Activated CD8-positive, alpha-beta T cell treated with anti-CD3 and anti-CD28 coated beads for 36 hours (primary cell): ENCODE measurements around the gene CHAC1. TPM values are rescaled to one million over a fixed set of nuclear protein-coding genes. Genes with fewer than 3 reads are reported as not detected.

ENCODE experiments used
- ATAC-seq: fragments of 200-7000 bp; cut with Tn5 transposase; one replicate; pipeline ENCODE4 v1.10.0; 2021; ENCODE audit warnings: mild to moderate bottlenecking, moderate library complexity
- CTCF ChIA-PET: fragments of 350-600 bp; sonication (Branson Sonifier 250); formaldehyde crosslinking; loops from one replicate; lab custom pipeline; 2021; ENCODE audit warnings: antibody characterized with exemption; lab: Charles Lee
- POLR2A ChIA-PET: fragments of 350-600 bp; sonication (Branson Sonifier 250); formaldehyde crosslinking; loops from one replicate; lab custom pipeline; 2021; ENCODE audit warnings: antibody characterized with exemption; lab: Charles Lee
- DNase-seq: peaks from one replicate; pipeline ENCODE4 v3.0.0-alpha.2; 2020
- H3K27ac Mint-ChIP-seq: one replicate; pipeline ENCODE4 v1.8.0; 2021; ENCODE audit warnings: mild to moderate bottlenecking, mixed read lengths
- H3K27me3 Mint-ChIP-seq: one replicate; pipeline ENCODE4 v1.8.0; 2021; ENCODE audit warnings: mixed read lengths
- H3K36me3 Mint-ChIP-seq: one replicate; pipeline ENCODE4 v1.8.0; 2021; ENCODE audit warnings: low read depth, mixed read lengths
- H3K4me1 Mint-ChIP-seq: one replicate; pipeline ENCODE4 v1.8.0; 2021; ENCODE audit warnings: low read depth, mixed read lengths
- H3K4me3 Mint-ChIP-seq: one replicate; pipeline ENCODE4 v1.8.0; 2021; ENCODE audit warnings: mild to moderate bottlenecking, moderate library complexity, mixed read lengths
- H3K9me3 Mint-ChIP-seq: one replicate; pipeline ENCODE4 v1.8.0; 2021; ENCODE audit warnings: mixed read lengths
- intact Hi-C: fragments of 100-400 bp; cut with micrococcal nuclease; formaldehyde crosslinking; loops from one replicate; pipeline ENCODE4 v1.10.0; 2022
- total RNA-seq, 2 experiments: library from RNA; stranded (reverse); gene quantifications; one replicate each; pipeline ENCODE4 v1.2.3, GENCODE V29; 2021
- TF ChIP-seq, protein P1 (sequence below): fragments of 200-600 bp; IDR thresholded peaks from one replicate; pipeline ENCODE4 v1.8.0; 2022; ENCODE audit warnings: antibody characterized with exemption, mild to moderate bottlenecking

Gene CHAC1
- total RNA-seq, 2 experiments from 2014 or later = 21.9 to 22.6 TPM

DNA sequence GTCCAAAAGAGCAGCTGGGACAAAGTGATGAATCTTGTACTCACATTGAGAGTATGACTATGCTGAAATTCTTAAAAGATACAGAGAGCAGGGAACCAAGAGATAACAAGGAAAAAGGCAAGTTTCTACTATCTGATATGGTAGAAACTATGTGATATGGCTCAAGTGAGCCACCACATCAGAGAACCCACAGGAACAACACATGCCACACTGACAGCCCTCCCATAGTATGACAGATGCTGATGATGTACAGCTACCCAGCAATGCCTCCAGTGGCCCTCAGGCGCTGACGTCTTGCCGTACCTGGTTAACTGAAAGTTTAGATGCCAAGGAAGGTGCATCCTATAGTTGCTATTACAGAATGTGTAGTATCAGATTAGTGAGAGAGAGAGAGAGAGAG lies 42.4 kb downstream of the CHAC1 start:
- Mint-ChIP-seq H3K36me3 (peaks cover 41% of the 10 kb centered on the region), H3K4me1 (peaks cover 17% of the 10 kb centered on the region), H3K27me3 (no peaks in the 10 kb centered on the region), H3K4me3 (no peak overlapping the region), H3K27ac (no peak overlapping the region), H3K9me3 (no peaks in the 10 kb centered on the region)
- TF ChIP-seq, protein P1, sequence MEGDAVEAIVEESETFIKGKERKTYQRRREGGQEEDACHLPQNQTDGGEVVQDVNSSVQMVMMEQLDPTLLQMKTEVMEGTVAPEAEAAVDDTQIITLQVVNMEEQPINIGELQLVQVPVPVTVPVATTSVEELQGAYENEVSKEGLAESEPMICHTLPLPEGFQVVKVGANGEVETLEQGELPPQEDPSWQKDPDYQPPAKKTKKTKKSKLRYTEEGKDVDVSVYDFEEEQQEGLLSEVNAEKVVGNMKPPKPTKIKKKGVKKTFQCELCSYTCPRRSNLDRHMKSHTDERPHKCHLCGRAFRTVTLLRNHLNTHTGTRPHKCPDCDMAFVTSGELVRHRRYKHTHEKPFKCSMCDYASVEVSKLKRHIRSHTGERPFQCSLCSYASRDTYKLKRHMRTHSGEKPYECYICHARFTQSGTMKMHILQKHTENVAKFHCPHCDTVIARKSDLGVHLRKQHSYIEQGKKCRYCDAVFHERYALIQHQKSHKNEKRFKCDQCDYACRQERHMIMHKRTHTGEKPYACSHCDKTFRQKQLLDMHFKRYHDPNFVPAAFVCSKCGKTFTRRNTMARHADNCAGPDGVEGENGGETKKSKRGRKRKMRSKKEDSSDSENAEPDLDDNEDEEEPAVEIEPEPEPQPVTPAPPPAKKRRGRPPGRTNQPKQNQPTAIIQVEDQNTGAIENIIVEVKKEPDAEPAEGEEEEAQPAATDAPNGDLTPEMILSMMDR = no peak
- CTCF ChIA-PET = no interaction called here
- DNase-seq = no peak
- no peak for ATAC-seq
- intact Hi-C loops = no loop called here
- POLR2A ChIA-PET = no interaction called here

DNA sequence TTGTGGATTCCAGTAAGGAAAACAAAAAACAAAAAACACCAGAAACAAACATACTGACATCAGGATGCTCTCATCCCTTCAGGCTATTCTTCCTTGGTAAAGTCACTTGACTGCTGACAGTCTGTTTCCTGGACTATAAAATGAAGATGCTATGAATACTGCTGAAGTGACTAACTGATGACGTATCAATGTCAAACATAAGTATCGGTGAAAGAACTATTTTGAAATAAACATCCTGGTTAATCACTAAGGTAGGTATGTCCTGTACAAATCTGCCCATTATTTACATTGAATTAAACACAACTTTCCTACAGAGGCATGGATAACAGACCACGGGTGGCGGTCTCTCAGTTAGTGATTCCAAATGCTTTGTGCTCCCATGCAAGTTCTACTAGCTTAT lies 45.9 kb downstream of the CHAC1 start:
- TF ChIP-seq, protein P1 = no peak
- ChIA-PET POLR2A (no interaction called here), CTCF (interaction anchor here (1.0 to 1.6 kb wide), 2 partner anchors 69 to 94 kb away, joined by 5 to 6 read pairs; no protein-coding TSS in a partner anchor)
- Mint-ChIP-seq H3K27ac (no peak overlapping the region), H3K36me3 (peaks cover 29% of the 10 kb centered on the region), H3K4me3 (no peak overlapping the region), H3K27me3 (no peaks in the 10 kb centered on the region), H3K4me1 (peaks cover 5% of the 10 kb centered on the region), H3K9me3 (no peaks in the 10 kb centered on the region)
- intact Hi-C loops = no loop called here
- DNase-seq (no peak), ATAC-seq (no peak)

DNA sequence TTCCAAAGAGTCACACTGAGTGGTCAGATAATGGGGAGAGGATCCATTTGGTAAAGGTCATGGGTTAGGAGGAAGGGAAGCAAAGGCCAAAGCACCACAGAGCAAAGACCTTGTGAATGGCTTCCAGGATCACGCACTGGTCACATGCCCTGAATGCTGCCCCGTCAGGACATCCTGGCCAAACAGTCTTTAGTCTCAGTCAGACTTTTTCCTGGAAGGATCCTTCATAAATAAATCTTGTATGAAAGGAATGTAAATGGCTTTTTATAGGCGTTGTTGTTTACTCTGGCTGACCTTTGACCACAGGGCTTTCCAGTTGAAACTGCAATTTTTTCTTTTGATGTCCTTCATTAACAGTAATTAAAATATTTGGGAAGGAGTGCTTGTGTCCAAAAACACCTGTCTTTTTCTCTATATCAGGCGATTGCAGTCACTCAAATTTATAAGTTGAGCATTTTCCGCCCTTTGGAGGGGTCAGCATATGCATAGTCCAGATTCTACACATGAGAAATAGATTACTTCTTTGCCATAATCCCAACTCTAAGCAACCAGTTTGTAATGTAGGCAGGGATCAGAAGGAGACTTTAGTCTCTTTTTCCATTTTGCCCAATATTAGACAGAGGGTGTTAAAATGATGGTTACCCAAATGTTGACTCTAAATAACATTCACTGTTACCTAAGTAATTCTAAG lies 48.4 kb downstream of the CHAC1 start:
- H3K27ac Mint-ChIP-seq = no peak overlapping the region
- no peaks in the 10 kb centered on the region for H3K9me3 Mint-ChIP-seq
- ChIA-PET POLR2A (no interaction called here), CTCF (no interaction called here)
- no peaks in the 10 kb centered on the region for H3K4me1 Mint-ChIP-seq
- DNase-seq (no peak), ATAC-seq (no peak)
- TF ChIP-seq, protein P1 = no peak
- H3K4me3 Mint-ChIP-seq = no peak overlapping the region
- intact Hi-C loops = no loop called here
- H3K36me3 Mint-ChIP-seq = peaks cover 32% of the 10 kb centered on the region
- no peaks in the 10 kb centered on the region for H3K27me3 Mint-ChIP-seq

DNA sequence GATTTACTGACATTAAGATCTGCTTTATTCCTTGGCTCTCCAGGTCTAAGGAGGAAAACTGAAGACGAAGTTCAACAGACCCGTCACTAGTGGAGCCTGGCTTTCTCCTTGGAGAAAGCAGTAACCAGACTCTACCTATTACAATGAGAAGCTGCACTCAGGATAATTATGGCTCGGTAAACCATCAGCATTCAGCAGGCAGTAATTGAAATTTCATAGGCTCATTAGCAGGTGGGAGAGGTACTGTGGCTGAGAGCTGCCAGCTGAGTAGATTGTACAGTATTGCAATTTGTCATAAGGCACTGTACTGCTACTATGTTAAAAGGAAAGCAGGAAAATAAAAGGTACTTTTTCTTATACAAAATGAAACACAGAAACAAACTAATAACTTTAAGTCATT lies 51.2 kb downstream of the CHAC1 start:
- DNase-seq (no peak), ATAC-seq (no peak)
- peaks cover 27% of the 10 kb centered on the region for H3K36me3 Mint-ChIP-seq
- intact Hi-C loops = no loop called here
- POLR2A ChIA-PET = interaction anchor here (0.6 kb wide), 1 partner anchor 332 kb away, joined by 3 read pairs; no protein-coding TSS in a partner anchor
- H3K4me3 Mint-ChIP-seq = no peak overlapping the region
- H3K9me3 Mint-ChIP-seq = no peaks in the 10 kb centered on the region
- H3K27me3 Mint-ChIP-seq = no peaks in the 10 kb centered on the region
- no peaks in the 10 kb centered on the region for H3K4me1 Mint-ChIP-seq
- CTCF ChIA-PET = interaction anchor here (0.7 to 1.3 kb wide), 5 partner anchors 53 to 146 kb away, joined by 3 to 4 read pairs (median 3); no protein-coding TSS in a partner anchor
- no peak overlapping the region for H3K27ac Mint-ChIP-seq
- TF ChIP-seq, protein P1 = no peak

Other genes starting within 250 kb of the CHAC1 start
- gene RMDN3, start 198.2 kb upstream of the CHAC1 start, total RNA-seq = 10 to 100 TPM; 20.8 to 21.6 TPM
- 10 to 100 TPM; 44.8 to 46.6 TPM for gene GCHFR, start 189.4 kb upstream of the CHAC1 start, total RNA-seq
- under 1 TPM; 0.61 to 0.63 TPM for gene C15orf62, start 183.5 kb upstream of the CHAC1 start, total RNA-seq
- gene ZFYVE19, start 146.4 kb upstream of the CHAC1 start, total RNA-seq = 10 to 100 TPM; 20.1 to 22.7 TPM
- gene DNAJC17, start 146.0 kb upstream of the CHAC1 start, total RNA-seq = 10 to 100 TPM; 35.8 to 35.9 TPM
- gene PPP1R14D, start 124.8 kb upstream of the CHAC1 start, total RNA-seq = not detected
- gene SPINT1, start 109.4 kb upstream of the CHAC1 start, total RNA-seq = 1 to 10 TPM; 6.3 to 6.5 TPM
- under 1 TPM; 0.40 to 0.41 TPM for gene RHOV, start 79.2 kb upstream of the CHAC1 start, total RNA-seq
- gene VPS18, start 59.0 kb upstream of the CHAC1 start, total RNA-seq = 1 to 10 TPM; 6.1 TPM
- gene DLL4, start 24.1 kb upstream of the CHAC1 start, total RNA-seq = not detected
- 10 to 100 TPM; 19.1 to 20.2 TPM for gene INO80, start 162.8 kb downstream of the CHAC1 start, total RNA-seq